Fibroblast of lung (primary cell): ENCODE results near the gene KLK14. TPM values are rescaled to one million over a fixed set of nuclear protein-coding genes. Genes with fewer than 3 reads are reported as not detected.

Experiments used
- DNase-seq, 2 donors: peaks; one replicate each; pipeline versions ENCODE4 v3.0.0 to v3.0.0-alpha.2; 2010; ENCODE audit warnings: low read depth in 2 of 2
- H2AFZ ChIP-seq: 2 replicates; pipeline ENCODE4 v1.5.1; 2012; ENCODE audit warnings: low read length, control low read depth, inconsistent platforms
- H3K27ac ChIP-seq: 2 replicates; pipeline ENCODE4 v1.5.1; 2011; ENCODE audit warnings: low read length, control low read depth; ENCODE audit not compliant: insufficient read depth
- H3K27me3 ChIP-seq: 2 replicates; pipeline ENCODE4 v1.5.1; 2011; ENCODE audit warnings: mild to moderate bottlenecking, low read length; ENCODE audit not compliant: control insufficient read depth, insufficient read depth
- H3K36me3 ChIP-seq: 2 replicates; pipeline ENCODE4 v1.5.1; 2011; ENCODE audit warnings: low read length; ENCODE audit not compliant: control insufficient read depth, insufficient read depth
- H3K4me1 ChIP-seq: 2 replicates; pipeline ENCODE4 v1.5.1; 2011; ENCODE audit warnings: low read length; ENCODE audit not compliant: control insufficient read depth, insufficient read depth; ENCODE audit errors: extremely low read depth
- H3K4me2 ChIP-seq: 2 replicates; pipeline ENCODE4 v1.5.1; 2011; ENCODE audit warnings: low read length, control low read depth; ENCODE audit not compliant: insufficient read depth; ENCODE audit errors: extremely low read depth
- H3K4me3 ChIP-seq, 4 experiments: fragments of 200-600 bp in 1 of 4; sonication (generic) in 1 of 4; replicated peaks in 1 of 4; 2 replicates each; pipeline ENCODE4 v1.5.1; 2011 to 2016; ENCODE audit warnings: low read length in 4 of 4, low read depth in 3 of 4, mild to moderate bottlenecking in 3 of 4, control low read depth in 2 of 4, inconsistent platforms in 1 of 4, mixed read lengths in 1 of 4; ENCODE audit not compliant: insufficient read depth in 1 of 4; ENCODE audit errors: control extremely low read depth in 1 of 4
- H3K79me2 ChIP-seq: 2 replicates; pipeline ENCODE4 v1.5.1; 2012; ENCODE audit warnings: mild to moderate bottlenecking, low read length, inconsistent platforms; ENCODE audit not compliant: control insufficient read depth, insufficient read depth
- H3K9ac ChIP-seq: 2 replicates; pipeline ENCODE4 v1.5.1; 2011; ENCODE audit warnings: mild to moderate bottlenecking, low read length, control low read depth; ENCODE audit not compliant: insufficient read depth
- H3K9me3 ChIP-seq: 2 replicates; pipeline ENCODE4 v1.5.1; 2012; ENCODE audit warnings: low read depth, low read length; ENCODE audit not compliant: control insufficient read depth, insufficient read depth
- H4K20me1 ChIP-seq: 2 replicates; pipeline ENCODE4 v1.5.1; 2011; ENCODE audit warnings: low read length; ENCODE audit not compliant: control insufficient read depth, insufficient read depth; ENCODE audit errors: extremely low read depth
- EZH2 ChIP-seq: IDR thresholded peaks from 2 replicates; pipeline ENCODE4 v1.5.1; 2012; ENCODE audit warnings: low read length, control low read depth, mild to moderate bottlenecking; ENCODE audit errors: missing control alignments
- polyA plus RNA-seq, 2 donors: library from polyadenylated mRNA; depleted of rRNA in 1 of 2; stranded (reverse) in 1 of 2; unstranded in 1 of 2; fragments of >200 nt; gene quantifications; 2 replicates each; pipeline ENCODE4 v1.2.1, GENCODE V29; 2011 to 2012; ENCODE audit warnings: missing spikeins in 1 of 2
- total RNA-seq: library from RNA; depleted of rRNA; stranded (reverse); fragments of >200 nt; gene quantifications from 2 replicates; pipeline ENCODE4 v1.2.1, GENCODE V29; 2014
- TF ChIP-seq, protein P1 (sequence below), 2 donors: IDR thresholded peaks in 1 of 2; conservative IDR thresholded peaks in 1 of 2; 1 replicate in 1 of 2; 2 replicates in 1 of 2; pipeline ENCODE4 v1.5.1; 2011 to 2012; ENCODE audit warnings: low read length in 2 of 2, control low read depth in 1 of 2, inconsistent platforms in 1 of 2, low read depth in 1 of 2, mild to moderate bottlenecking in 1 of 2

The KLK14 gene
- total and polyA plus RNA-seq, 2 donors (not counting 1 experiment from before 2014, with no cell fraction given): not detected

DNA sequence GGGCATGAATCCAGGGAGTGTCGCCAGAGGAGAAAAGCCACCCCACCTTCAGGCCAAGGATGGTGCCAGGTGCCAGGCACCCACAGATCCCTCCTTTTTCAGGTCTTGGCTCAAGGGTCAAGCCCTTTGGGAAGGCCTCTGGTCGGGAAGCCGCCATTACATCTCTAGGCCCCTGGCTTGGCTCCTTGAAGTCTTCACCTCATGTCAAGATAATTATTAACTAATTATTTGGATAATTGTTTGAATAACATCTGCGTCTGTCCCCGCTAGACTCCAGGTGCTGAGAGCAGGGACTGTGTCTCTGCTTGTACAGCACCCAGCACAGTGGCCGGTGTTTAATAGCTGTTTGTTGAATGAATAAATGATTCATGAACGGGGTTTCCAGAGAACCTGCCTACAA lies 19.0 kb downstream of the KLK14 start:
- TF ChIP-seq, protein P1, sequence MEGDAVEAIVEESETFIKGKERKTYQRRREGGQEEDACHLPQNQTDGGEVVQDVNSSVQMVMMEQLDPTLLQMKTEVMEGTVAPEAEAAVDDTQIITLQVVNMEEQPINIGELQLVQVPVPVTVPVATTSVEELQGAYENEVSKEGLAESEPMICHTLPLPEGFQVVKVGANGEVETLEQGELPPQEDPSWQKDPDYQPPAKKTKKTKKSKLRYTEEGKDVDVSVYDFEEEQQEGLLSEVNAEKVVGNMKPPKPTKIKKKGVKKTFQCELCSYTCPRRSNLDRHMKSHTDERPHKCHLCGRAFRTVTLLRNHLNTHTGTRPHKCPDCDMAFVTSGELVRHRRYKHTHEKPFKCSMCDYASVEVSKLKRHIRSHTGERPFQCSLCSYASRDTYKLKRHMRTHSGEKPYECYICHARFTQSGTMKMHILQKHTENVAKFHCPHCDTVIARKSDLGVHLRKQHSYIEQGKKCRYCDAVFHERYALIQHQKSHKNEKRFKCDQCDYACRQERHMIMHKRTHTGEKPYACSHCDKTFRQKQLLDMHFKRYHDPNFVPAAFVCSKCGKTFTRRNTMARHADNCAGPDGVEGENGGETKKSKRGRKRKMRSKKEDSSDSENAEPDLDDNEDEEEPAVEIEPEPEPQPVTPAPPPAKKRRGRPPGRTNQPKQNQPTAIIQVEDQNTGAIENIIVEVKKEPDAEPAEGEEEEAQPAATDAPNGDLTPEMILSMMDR (conservative IDR thresholded peaks at IDR 0.05 in 1 of 2, IDR thresholded peaks at IDR 0.05 in 1 of 2; ENCODE audit: low read depth in 1 of 2, low read length in 2 of 2): no peak
- TF ChIP-seq EZH2: no peak
- no peak overlapping the region for H2AFZ ChIP-seq
- H3K79me2 ChIP-seq: no peaks in the 10 kb centered on the region
- H3K4me3 ChIP-seq: no peak overlapping the region
- no peaks in the 10 kb centered on the region for H4K20me1 ChIP-seq
- H3K9ac ChIP-seq: no peak overlapping the region
- no peak for DNase-seq
- no peak overlapping the region for H3K4me2 ChIP-seq
- no peak overlapping the region for H3K27ac ChIP-seq
- no peaks in the 10 kb centered on the region for H3K9me3 ChIP-seq
- H3K4me1 ChIP-seq: no peaks in the 10 kb centered on the region
- H3K36me3 ChIP-seq: no peaks in the 10 kb centered on the region
- H3K27me3 ChIP-seq: no peaks in the 10 kb centered on the region

DNA sequence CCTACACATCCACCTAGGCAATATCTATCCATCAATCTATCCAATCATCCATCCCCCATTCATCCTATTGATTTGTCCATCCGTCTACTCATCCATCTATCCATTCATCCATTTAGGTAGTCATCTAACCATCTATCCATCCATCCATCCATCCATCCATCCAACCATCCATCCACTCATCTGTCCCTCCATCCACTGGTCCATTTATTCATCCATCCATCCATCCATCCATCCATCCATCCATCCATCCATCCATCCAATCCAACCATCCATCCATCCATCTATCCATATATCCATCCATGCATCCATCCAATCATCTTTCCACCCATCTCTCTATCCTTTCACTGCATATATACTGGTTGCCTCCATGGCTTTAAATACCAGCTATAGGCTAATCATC lies 21.7 kb downstream of the KLK14 start:
- H4K20me1 ChIP-seq: no peaks in the 10 kb centered on the region
- no peak for DNase-seq
- H3K4me3 ChIP-seq: no peak overlapping the region
- TF ChIP-seq EZH2: no peak
- TF ChIP-seq, protein P1 (conservative IDR thresholded peaks at IDR 0.05 in 1 of 2, IDR thresholded peaks at IDR 0.05 in 1 of 2; ENCODE audit: low read depth in 1 of 2, low read length in 2 of 2): no peak
- H3K9ac ChIP-seq: no peak overlapping the region
- no peaks in the 10 kb centered on the region for H3K27me3 ChIP-seq
- H3K4me2 ChIP-seq: no peak overlapping the region
- no peaks in the 10 kb centered on the region for H3K79me2 ChIP-seq
- no peaks in the 10 kb centered on the region for H3K9me3 ChIP-seq
- no peaks in the 10 kb centered on the region for H3K36me3 ChIP-seq
- H3K27ac ChIP-seq: no peak overlapping the region
- H2AFZ ChIP-seq: no peak overlapping the region
- H3K4me1 ChIP-seq: no peaks in the 10 kb centered on the region

DNA sequence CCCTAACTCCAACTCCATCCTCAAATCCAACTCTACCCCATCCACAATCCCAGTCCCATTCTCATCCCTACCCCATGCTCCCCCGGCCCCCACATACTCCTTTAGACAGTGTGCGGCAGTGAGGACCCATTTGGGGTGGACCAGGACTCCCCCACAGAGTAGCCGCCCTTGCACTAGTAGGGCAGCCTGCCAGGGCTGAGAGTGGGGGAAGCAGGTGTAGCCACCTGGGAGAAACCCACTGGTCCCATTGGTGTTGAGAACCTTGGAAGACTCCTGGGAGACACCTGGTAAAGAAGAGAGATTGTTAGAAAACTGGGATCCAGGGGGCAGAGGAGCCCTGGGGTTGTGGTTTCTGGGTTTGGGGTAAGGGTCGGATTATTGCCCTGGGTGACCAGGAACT lies 22.4 kb downstream of the KLK14 start:
- H3K9me3 ChIP-seq: no peaks in the 10 kb centered on the region
- H3K79me2 ChIP-seq: no peaks in the 10 kb centered on the region
- H2AFZ ChIP-seq: no peak overlapping the region
- H3K9ac ChIP-seq: no peak overlapping the region
- H3K36me3 ChIP-seq: no peaks in the 10 kb centered on the region
- H3K4me2 ChIP-seq: no peak overlapping the region
- DNase-seq: no peak
- no peak overlapping the region for H3K4me3 ChIP-seq
- TF ChIP-seq, protein P1 (conservative IDR thresholded peaks at IDR 0.05 in 1 of 2, IDR thresholded peaks at IDR 0.05 in 1 of 2; ENCODE audit: low read depth in 1 of 2, low read length in 2 of 2): no peak
- no peak for TF ChIP-seq EZH2
- H3K27ac ChIP-seq: no peak overlapping the region
- no peaks in the 10 kb centered on the region for H3K4me1 ChIP-seq
- H4K20me1 ChIP-seq: no peaks in the 10 kb centered on the region
- no peaks in the 10 kb centered on the region for H3K27me3 ChIP-seq
